DND-41 (cell line): ENCODE measurements around the gene EHMT1.

ENCODE experiments used
- ATAC-seq: fragments of 200-7000 bp; cut with Tn5 transposase; 3 replicates; pipeline ENCODE4 v1.9.1; 2021; ENCODE audit warnings: low read depth; ENCODE audit not compliant: insufficient read depth
- DNase-seq: peaks from one replicate; pipeline ENCODE4 v3.0.0-alpha.2; 2020
- H2AFZ ChIP-seq: 2 replicates; pipeline ENCODE4 v1.6.0; 2012; ENCODE audit warnings: low read depth, low read length
- H3K27ac ChIP-seq: 2 replicates; pipeline ENCODE4 v1.5.1; 2012; ENCODE audit warnings: low read length, inconsistent platforms
- H3K27me3 ChIP-seq: fragments of 200-600 bp; sonication (generic); 2 replicates; pipeline ENCODE4 v1.6.0; 2012; ENCODE audit warnings: low read length, mild to moderate bottlenecking, inconsistent platforms; ENCODE audit not compliant: insufficient read depth, poor library complexity
- H3K36me3 ChIP-seq: 2 replicates; pipeline ENCODE4 v1.5.1; 2012; ENCODE audit warnings: low read length, inconsistent platforms; ENCODE audit not compliant: insufficient read depth
- H3K4me1 ChIP-seq: 2 replicates; pipeline ENCODE4 v1.5.1; 2012; ENCODE audit warnings: mild to moderate bottlenecking, low read length; ENCODE audit not compliant: insufficient read depth
- H3K4me2 ChIP-seq: 2 replicates; pipeline ENCODE4 v1.6.0; 2012; ENCODE audit warnings: mild to moderate bottlenecking, moderate library complexity, low read length, inconsistent platforms; ENCODE audit not compliant: insufficient read depth
- H3K4me3 ChIP-seq, 2 experiments: fragments of 200-600 bp in 1 of 2; shearing (Covaris generic) in 1 of 2; 2 replicates each; pipeline ENCODE4 v1.5.1; 2012 to 2016; ENCODE audit warnings: inconsistent platforms in 2 of 2, low read length in 2 of 2, mild to moderate bottlenecking in 2 of 2, low read depth in 1 of 2, moderate library complexity in 1 of 2
- H3K79me2 ChIP-seq: 2 replicates; pipeline ENCODE4 v1.6.0; 2012; ENCODE audit warnings: low read length, inconsistent platforms; ENCODE audit not compliant: insufficient read depth
- H3K9ac ChIP-seq: 2 replicates; pipeline ENCODE4 v1.6.0; 2012; ENCODE audit warnings: low read depth, mild to moderate bottlenecking, inconsistent platforms, low read length, moderate library complexity
- H3K9me3 ChIP-seq: 2 replicates; pipeline ENCODE4 v1.5.1; 2012; ENCODE audit warnings: low read length, moderate library complexity, mild to moderate bottlenecking, inconsistent platforms; ENCODE audit not compliant: insufficient read depth, severe bottlenecking
- H4K20me1 ChIP-seq: 2 replicates; pipeline ENCODE4 v1.6.0; 2012; ENCODE audit warnings: low read length; ENCODE audit not compliant: insufficient read depth
- CTCF ChIP-seq: IDR thresholded peaks from 2 replicates; pipeline ENCODE4 v1.5.1; 2012; ENCODE audit warnings: borderline replicate concordance, low read length, moderate library complexity, mild to moderate bottlenecking; ENCODE audit not compliant: poor library complexity, severe bottlenecking; ENCODE audit errors: extremely low read depth
- EZH2 ChIP-seq: IDR thresholded peaks from 3 replicates; pipeline ENCODE4 v1.6.1; 2012; ENCODE audit warnings: borderline replicate concordance, low read depth, mild to moderate bottlenecking, moderate library complexity, low read length, inconsistent platforms; ENCODE audit not compliant: severe bottlenecking

Gene EHMT1

GRCh38 chr9:137879566-137880150 lies 260.9 kb downstream of the EHMT1 start:
- no peak for TF ChIP-seq EZH2
- TF ChIP-seq CTCF = no peak
- Histone ChIP-seq H3K4me1 (no peaks in the 10 kb centered on the region), H3K4me2 (no peak overlapping the region), H4K20me1 (peaks cover 4% of the 10 kb centered on the region; the same call in 1 of the 2 replicates), H3K9ac (no peak overlapping the region), H3K36me3 (no peaks in the 10 kb centered on the region), H3K4me3 (no peak overlapping the region), H3K27ac (no peak overlapping the region), H3K27me3 (no peaks in the 10 kb centered on the region), H3K79me2 (no peaks in the 10 kb centered on the region), H3K9me3 (no peaks in the 10 kb centered on the region), H2AFZ (no peak overlapping the region)
- DNase-seq (no peak), ATAC-seq (no peak)

GRCh38 chr9:137880160-137880975 lies 261.6 kb downstream of the EHMT1 start:
- no peak for DNase-seq
- peaks cover 4% of the 10 kb centered on the region; the same call in 1 of the 2 replicates for H4K20me1 ChIP-seq
- H3K36me3 ChIP-seq = no peaks in the 10 kb centered on the region
- no peak overlapping the region for H3K4me2 ChIP-seq
- H3K27me3 ChIP-seq = no peaks in the 10 kb centered on the region
- no peak overlapping the region for H3K4me3 ChIP-seq
- ATAC-seq = no peak
- no peaks in the 10 kb centered on the region for H3K9me3 ChIP-seq
- H2AFZ ChIP-seq = no peak overlapping the region
- H3K27ac ChIP-seq = no peak overlapping the region
- no peaks in the 10 kb centered on the region for H3K79me2 ChIP-seq
- no peak overlapping the region for H3K9ac ChIP-seq
- TF ChIP-seq CTCF = no peak
- no peak for TF ChIP-seq EZH2
- H3K4me1 ChIP-seq = no peaks in the 10 kb centered on the region

- Histone ChIP-seq H3K9ac (no peak overlapping the region), H2AFZ (no peak overlapping the region), H3K36me3 (no peaks in the 10 kb centered on the region), H3K27me3 (no peaks in the 10 kb centered on the region), H3K4me3 (no peak overlapping the region), H4K20me1 (peaks cover 4% of the 10 kb centered on the region; the same call in 1 of the 2 replicates), H3K27ac (no peak overlapping the region), H3K4me1 (no peaks in the 10 kb centered on the region), H3K4me2 (no peak overlapping the region), H3K9me3 (no peaks in the 10 kb centered on the region), H3K79me2 (no peaks in the 10 kb centered on the region)
- no peak for ATAC-seq
- no peak for TF ChIP-seq CTCF
- no peak for TF ChIP-seq EZH2
- DNase-seq = no peak
Observed at GRCh38 chr9:137880976-137881530, 262.2 kb downstream of the EHMT1 start.
